ENCODE results near the gene GPR157. TPM values are rescaled to one million over a fixed set of nuclear protein-coding genes. Genes with fewer than 3 reads are reported as not detected.
A peak's percentile ranks its signal among the peaks of the same experiment; 100 is the strongest.

Gene GPR157
- total and polyA plus RNA-seq, 10 of the 15 experiments (the other 5 are each of a cell fraction or from before 2014, with no cell fraction given) = 0.66 to 15.9 (median 3.1) TPM

GRCh38 chr1:9101510-9102146, 27.3 kb downstream of the GPR157 start:
- H3K79me2 ChIP-seq (ENCODE audit: control insufficient read depth, insufficient read depth, low read length) = no peaks in the 10 kb centered on the region
- H4K20me1 ChIP-seq (ENCODE audit: control insufficient read depth, insufficient read depth) = no peaks in the 10 kb centered on the region
- intact Hi-C loops (cut with micrococcal nuclease; ENCODE audit: unreplicated experiment) = loop anchor here (1.0 kb wide), 2 partner anchors 91 to 183 kb away; no protein-coding TSS in a partner anchor
- TF ChIP-seq CBFB (IDR thresholded peaks at IDR 0.05; ENCODE audit: low read depth) (0 out of 2 replicates have a peak, but pooled peaks have one; percentile 58), YY1 (IDR thresholded peaks at IDR 0.05; ENCODE audit: low read depth, low read length) (peak; percentile 87), SMARCA5 (IDR thresholded peaks at IDR 0.05) (0 out of 2 replicates have a peak, but pooled peaks have one; percentile 46), CTCF (IDR thresholded peaks at IDR 0.05 in 2 of 3, conservative IDR thresholded peaks at IDR 0.05 in 1 of 3; ENCODE audit: control insufficient read depth in 2 of 3, extremely low read depth in 1 of 3, insufficient read depth in 1 of 3, low read depth in 3 of 3, low read length in 3 of 3) (peak; percentile 78 to 90 (median 83)), SMC3 (IDR thresholded peaks at IDR 0.05; ENCODE audit: borderline replicate concordance, low read length) (peak; percentile 88), EED (IDR thresholded peaks at IDR 0.05; ENCODE audit: low read depth) (no peak), POU2F2 (IDR thresholded peaks at IDR 0.05; ENCODE audit: borderline replicate concordance, low read depth, low read length) (0 out of 3 replicates have a peak, but pooled peaks have one; percentile 39), SREBF2 (IDR thresholded peaks at IDR 0.05; ENCODE audit: low read length) (no peak), RUNX3 (IDR thresholded peaks at IDR 0.05; ENCODE audit: low read length) (peak; percentile 94), RAD21 (IDR thresholded peaks at IDR 0.05; ENCODE audit: insufficient read depth, low read depth, low read length) (peak; percentile 86), SMAD5 (IDR thresholded peaks at IDR 0.05; ENCODE audit: low read depth) (no peak), SIX5 (IDR thresholded peaks at IDR 0.05; ENCODE audit: low read depth, low read length, severe bottlenecking) (no peak)
- ATAC-seq (peak; percentile 100), DNase-seq (ENCODE audit: low read depth, low spot score) (no peak), FAIRE-seq (peak; percentile 86)
- no peak overlapping the region for H3K4me2 ChIP-seq (ENCODE audit: control insufficient read depth, insufficient read depth)
- no peak overlapping the region for H3K4me3 ChIP-seq
- ChIA-PET POLR2A (interaction anchor here (0.9 to 1.0 kb wide), 2 partner anchors 16 to 93 kb away, joined by 3 to 4 read pairs; no protein-coding TSS in a partner anchor), CTCF (interaction anchor here (0.6 to 6.2 kb wide), 33 partner anchors 9 to 241 kb away, joined by 3 to 126 read pairs (median 5); partner anchors contain the start of gene SLC2A7), SMC1A (ENCODE audit: uncharacterized antibody, unreplicated experiment) (interaction anchor here (0.8 to 3.4 kb wide), 24 partner anchors 9 to 186 kb away, joined by 3 to 38 read pairs (median 4); partner anchors contain the start of gene SLC2A5), RAD21 (ENCODE audit: unreplicated experiment) (interaction anchor here (0.6 to 3.4 kb wide), 25 partner anchors 8 to 227 kb away, joined by 3 to 32 read pairs (median 4); no protein-coding TSS in a partner anchor)
- no TSS peak for BruUV-seq (replicated peaks)
- no peaks in the 10 kb centered on the region for H3K27me3 ChIP-seq (replicated peaks in 1 of 2; ENCODE audit: control insufficient read depth in 2 of 2, insufficient read depth in 2 of 2, low read length in 1 of 2)
- H3K9ac ChIP-seq (ENCODE audit: control insufficient read depth, insufficient read depth, low read length) = no peak overlapping the region
- no peak overlapping the region for H3K27ac ChIP-seq (ENCODE audit: control insufficient read depth, insufficient read depth)
- H3K9me3 ChIP-seq (replicated peaks; ENCODE audit: control insufficient read depth, insufficient read depth, low read length) = no peaks in the 10 kb centered on the region
- in situ Hi-C loops (cut with MboI) = loop anchor here (5.0 to 10.0 kb wide), 2 partner anchors 94 to 187 kb away; no protein-coding TSS in a partner anchor
- H3K36me3 ChIP-seq (ENCODE audit: control insufficient read depth in 2 of 2, insufficient read depth in 2 of 2, low read length in 1 of 2) = no peaks in the 10 kb centered on the region; a peak in 1 of 4 replicates
- H3K4me1 ChIP-seq (ENCODE audit: control insufficient read depth, insufficient read depth, low read length) = no peaks in the 10 kb centered on the region
- 9% methylated on average over 4 of the region's 4 CpGs for WGBS (ENCODE audit: insufficient coverage, insufficient replicate concordance, low lambda C conversion rate, missing lambda C conversion rate)
- no peak overlapping the region for H2AFZ ChIP-seq (ENCODE audit: control insufficient read depth, low read depth, low read length)
